GM21576 (cell line): Measurements from ENCODE around the gene PATE2.

Experiments
- ATAC-seq: cut with Tn5 transposase; IDR thresholded peaks from one replicate; pipeline ENCODE4 v1.9.1; 2021; ENCODE audit warnings: mild to moderate bottlenecking, moderate library complexity; ENCODE audit not compliant: unreplicated experiment

The PATE2 gene

DNA sequence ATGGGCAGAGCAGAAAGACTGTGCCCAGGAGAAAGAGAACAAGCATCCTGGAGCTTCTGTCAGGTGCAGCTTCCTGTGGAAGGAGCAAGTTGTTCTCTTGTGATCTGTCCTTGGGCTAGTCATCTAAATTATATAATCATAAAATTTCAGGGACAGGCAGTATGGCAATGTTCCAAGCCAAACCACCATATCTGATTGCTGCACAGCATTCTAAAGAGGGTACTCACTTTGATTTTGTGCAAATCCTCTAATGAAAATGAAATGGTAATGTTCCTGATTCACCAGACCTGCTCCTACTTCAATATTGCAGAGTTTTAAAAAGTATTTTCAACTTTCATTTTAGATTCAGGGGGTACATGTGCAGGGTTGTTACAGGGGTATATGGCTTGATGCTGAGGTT is at the start of gene PATE2:
PATE2 (minus strand) TSS at position 101 of the 400 bp plus-strand sequence; CDS start at position 46, 55 bp downstream.
- no peak for ATAC-seq

- ATAC-seq, result no peak
These were observed 29.3 kb upstream of the PATE2 start for GRCh38 chr11:125807909-125808308.

DNA sequence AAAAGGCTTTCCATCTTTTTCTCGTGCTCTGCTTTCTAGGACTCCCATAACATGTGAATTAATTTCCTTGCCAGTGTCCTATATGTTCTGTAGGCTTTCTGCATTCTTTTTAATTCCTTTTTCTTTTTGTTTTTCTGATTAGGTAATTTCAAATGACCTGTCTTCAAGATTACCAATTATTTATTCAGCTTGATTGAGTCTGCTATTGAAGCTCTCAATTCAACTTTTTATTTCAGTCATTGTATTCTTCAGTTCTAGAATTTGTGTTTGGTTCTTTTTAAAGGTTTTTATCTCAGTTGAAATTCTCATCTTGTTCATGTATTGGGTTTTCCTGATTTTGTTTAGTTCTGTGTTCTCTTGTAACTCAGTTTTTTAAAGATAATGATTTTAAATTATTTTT is 23.8 kb upstream of the PATE2 start:
- ATAC-seq, result no peak

DNA sequence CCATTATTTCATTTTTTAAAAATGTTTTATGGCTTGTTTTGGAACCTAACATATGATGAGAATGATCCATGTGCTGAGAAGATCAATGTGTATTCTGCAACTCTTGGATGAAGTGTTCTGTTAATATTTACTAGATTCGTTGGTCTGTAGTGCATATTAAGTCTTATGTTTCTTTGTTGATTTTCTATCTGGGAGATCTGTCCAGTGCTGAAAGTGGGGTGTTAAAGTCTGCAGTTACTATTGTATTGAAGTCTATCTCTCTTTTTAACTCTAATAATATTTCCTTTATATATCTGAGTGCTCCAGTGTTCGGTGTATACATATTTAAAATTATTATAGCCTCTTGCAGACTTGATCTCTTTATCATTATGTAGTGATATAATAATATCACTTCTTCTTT is 21.2 kb upstream of the PATE2 start:
- no peak for ATAC-seq

- ATAC-seq, result no peak
These were observed 19.0 kb upstream of the PATE2 start for GRCh38 chr11:125797641-125798040.

DNA sequence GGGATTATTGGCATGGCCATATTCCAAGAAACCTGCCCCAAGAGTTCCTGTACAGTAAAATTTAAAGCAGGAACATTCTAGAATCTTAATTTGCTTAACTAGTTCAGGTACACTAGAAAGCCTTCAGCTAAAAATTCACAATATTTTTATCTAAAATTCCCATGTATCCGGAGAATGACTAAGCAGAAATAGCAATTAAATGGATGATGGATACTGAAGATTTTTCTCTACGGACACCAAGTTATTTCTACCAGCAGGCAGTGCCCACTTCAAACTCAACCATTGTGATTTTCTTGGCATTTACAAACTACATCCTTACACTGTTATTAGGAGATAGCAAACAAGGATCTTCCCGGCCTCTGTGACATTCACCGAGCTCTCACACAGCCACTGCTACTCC is 12.2 kb upstream of the PATE2 start:
- no peak for ATAC-seq

DNA sequence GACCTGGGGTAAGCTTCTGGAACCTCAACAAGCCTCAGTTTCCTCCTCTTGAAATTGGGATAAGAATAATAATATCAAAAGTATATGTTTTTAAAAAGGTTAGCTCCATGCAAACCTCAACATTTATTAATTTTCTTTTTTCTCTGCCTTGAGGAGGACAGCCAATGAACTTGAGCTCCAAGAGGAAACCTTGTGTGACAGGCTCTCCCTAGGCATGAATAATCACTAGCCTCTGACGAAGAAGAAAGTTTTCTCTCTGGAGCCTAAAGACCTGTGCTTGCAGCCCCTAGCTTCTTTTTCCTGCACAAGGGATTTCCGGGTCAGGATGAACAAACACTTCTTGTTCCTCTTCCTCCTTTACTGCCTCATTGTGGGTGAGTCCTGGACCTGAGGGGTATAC is 9.2 kb upstream of the PATE2 start, which contains the start of gene PATE3:
PATE3 (plus strand) TSS at position 301 of the 400 bp plus-strand sequence; CDS start at position 326, 25 bp downstream.
- ATAC-seq, result no peak

- no peak for ATAC-seq
These were observed 6.0 kb upstream of the PATE2 start for GRCh38 chr11:125784678-125785077.

DNA sequence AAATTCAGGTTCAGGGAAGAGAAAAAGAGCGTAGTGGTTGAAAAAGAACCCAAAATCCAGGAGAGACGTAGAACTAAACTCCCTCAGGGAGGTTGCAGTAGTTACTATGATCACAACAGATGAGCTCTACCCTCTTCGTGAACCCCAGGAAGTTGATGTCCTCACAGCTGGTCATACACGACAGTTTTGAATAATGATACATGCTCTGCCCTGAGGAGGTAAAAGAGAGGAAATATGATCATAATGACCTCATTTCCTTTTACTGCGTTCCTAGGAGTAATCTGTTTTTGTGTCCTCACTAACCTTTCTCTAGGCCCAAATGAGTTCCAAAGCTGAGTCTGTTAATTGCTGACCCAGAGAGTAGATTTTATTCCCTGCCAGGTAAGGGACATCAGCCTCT is 1.3 kb downstream of the PATE2 start:
- no peak for ATAC-seq

DNA sequence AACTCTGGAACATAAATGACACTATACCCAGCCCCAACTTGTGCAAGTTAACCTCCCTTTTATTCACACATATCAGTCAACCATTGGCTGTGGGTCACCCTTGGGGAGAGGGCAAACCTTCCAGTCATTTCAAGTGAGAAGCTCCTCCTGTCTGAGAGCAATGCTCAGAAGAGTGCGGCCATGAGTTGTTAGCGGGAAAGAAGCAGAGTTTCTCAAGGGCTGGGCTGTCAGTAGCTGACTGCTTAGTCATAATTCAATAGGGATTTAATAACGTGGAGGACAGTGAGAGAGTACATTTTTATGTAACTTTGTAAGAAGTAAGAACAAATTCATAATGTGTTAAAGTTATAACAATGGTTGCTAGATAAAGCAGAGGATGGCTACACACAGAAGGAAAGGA is 5.1 kb downstream of the PATE2 start:
- ATAC-seq, result no peak

DNA sequence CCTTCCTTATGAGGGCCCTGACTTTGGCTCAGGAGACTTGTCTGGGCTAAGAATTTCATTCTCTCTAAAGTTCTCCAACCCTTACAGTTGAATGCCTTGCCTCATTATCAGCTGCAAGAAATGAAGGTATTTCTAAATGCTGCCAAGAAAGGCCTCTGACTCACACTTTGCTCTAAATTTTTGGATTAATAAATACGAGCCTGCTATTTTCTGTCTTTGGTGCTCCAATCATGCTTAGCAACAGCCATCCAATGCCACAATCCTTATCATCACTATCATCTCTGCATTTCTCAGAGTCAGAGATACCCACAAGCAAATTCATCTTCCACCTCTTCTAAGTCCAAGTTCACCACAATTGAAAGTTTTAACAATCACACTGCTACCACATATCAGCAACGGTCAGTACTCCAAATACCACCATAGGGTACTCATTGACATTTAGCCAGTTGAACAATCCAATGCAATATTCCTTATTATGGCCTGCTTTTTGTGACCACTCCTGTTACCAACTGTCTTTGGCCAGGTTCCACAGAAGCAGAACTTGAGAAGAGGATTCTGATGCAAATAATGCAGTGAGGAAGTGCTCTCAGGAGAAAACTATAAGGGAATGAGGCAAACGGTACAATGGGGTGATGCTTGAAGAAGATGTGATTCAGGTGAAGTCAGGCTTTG is 5.7 kb downstream of the PATE2 start:
- ATAC-seq, result no peak

DNA sequence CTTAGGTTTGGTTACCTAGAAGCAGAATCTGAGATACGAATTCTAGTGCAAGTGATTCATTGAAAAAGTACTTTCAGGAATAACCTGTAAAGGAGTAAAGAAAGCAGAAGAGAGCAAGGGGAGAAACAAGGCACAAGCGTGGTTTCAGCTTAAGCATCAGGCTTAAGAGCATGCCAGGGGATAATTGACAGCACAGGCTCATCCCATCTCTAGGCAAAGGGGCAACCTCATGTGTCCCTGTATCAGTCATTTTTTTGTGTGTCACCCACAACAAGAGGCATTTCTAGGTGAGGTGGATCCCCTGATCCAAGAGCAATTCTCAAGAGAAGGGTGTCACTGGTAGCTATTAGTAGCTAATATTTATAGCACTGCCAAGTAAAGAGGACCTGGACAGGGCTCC is 8.0 kb downstream of the PATE2 start:
- no peak for ATAC-seq

DNA sequence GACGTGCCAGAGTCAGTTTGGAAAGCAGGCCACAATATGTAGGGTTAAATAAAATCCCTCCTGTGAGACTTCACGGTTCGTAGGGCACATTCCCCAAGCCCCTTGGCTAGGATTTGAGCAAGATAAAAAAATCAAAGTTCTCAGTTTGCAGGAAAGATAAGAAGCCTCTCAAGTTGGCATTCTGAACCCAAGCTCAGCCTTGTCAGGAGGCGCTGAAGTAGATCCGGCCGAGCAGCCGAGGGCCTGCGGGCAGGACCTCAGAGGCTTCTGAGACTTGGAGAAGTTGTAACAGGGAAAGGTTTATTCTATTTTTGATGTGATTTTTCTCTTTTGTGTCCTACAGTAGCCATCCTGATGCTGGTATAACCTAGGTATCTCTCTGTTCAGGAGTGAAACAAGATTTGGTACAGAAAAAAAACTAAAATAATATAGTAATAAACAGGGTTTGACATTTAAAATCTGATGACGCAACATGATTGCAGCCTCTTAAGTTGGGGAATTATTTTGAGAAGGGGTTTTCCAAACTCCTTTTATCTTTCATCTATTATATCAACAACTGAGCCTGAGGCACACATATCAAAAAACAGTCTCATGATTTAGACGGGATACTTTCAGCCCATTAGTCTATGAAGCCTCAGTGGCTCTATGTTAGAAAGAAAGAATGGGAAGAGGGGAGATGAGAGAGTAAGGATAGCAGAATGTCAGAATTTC is 10.1 kb downstream of the PATE2 start:
- no peak for ATAC-seq

DNA sequence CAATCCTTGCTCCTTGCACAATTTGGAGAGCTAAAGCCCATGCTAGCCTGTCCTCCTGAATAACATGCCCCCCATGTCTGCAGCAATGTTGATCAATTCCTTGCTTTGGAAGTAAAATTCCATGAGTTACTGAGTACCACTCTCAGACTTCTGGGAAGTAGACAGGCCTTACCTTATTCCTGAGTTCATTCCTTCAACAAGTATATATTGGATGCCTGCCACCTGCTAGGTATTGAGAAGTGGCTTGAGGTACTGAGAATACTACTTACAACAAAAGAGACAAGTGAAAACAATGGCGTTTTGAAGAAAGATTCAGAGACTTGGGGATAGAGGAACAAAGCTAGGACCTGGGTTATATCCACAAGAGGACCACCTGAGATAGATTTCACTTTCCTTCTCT is 12.4 kb downstream of the PATE2 start:
- no peak for ATAC-seq

DNA sequence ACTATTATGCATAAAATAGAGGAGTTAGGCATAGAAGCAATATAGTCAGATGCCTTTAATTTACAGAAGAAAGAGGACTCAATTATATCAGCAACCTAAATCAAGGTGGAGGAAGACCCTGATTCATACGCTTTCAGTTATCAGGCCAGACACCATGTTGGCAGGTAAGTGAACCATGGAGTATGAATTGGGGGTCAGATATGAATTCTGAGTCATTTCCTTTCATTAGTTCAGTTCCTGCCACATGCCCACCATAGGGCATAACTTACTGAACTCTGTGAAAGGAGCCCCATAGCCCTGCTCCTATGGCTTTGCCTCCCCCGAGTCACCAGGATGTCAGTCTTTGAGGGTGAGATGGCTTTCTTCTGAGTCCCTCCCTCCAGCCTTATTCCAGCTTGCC is 15.1 kb downstream of the PATE2 start:
- no peak for ATAC-seq

- ATAC-seq, result no peak
These were observed 16.2 kb downstream of the PATE2 start for GRCh38 chr11:125762445-125762844.

GRCh38 chr11:125756050-125756449 is 22.6 kb downstream of the PATE2 start:
- no peak for ATAC-seq

DNA sequence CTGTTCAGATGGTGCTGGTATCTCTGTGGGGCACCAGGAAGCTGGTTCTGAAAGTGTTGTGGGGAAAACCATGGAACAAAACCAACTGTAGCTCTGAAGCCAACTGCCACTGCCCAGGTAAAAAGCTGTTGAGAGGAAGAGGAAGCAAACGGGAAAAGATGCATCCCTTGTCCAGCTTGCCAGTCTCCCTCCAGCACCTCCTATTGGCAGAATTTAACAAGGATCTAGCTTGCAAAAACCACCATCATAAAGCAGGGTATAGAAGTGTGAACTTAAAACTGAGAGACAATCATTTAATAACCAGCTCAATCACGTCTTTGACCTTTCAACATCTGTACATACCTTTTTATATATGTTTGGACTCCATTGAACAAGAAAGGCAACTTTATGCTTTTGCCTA is 28.0 kb downstream of the PATE2 start:
- ATAC-seq, result no peak

DNA sequence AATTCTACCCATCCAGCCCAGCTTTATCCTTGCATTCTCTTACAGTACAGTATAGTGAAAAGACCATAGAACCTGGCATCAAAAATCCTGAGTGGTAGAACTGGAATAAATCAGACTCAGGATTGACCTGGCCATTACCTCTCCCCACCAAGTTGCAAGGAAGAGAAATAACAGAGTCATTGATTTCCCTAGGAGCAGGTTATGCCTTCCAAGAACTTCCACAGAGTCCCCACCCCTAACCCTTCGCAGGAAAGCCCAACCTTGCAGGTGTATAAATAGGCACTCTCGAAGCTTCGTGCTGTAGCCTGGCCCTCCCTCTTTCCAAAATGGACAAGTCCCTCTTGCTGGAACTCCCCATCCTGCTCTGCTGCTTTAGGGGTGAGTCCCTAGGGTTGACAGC is 32.6 kb downstream of the PATE2 start, which contains the start of gene PATE1:
PATE1 (plus strand) TSS at position 301 of the 400 bp plus-strand sequence; CDS start at position 327, 26 bp downstream.
- no peak for ATAC-seq

DNA sequence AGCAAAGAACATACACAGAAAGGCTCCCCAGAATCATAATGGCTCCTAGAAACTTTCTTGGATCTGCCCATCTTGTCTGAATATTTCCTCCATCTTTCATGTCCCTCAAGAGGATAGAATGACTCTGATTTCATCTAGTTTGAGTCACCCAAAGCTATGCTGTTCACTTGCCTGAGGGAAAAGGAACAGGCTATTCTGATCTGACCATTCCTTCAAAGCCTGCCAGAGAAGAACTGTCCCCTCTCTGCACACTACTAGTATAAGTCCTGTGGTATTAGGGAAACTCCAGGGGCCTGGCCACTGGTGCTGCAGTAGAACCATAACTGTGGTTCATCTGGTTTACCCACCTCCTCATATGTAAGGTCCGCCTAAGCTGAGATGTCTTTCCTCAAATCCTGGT is 34.9 kb downstream of the PATE2 start:
- no peak for ATAC-seq

- no peak for ATAC-seq
These were observed 38.0 kb downstream of the PATE2 start for GRCh38 chr11:125740617-125741016.

DNA sequence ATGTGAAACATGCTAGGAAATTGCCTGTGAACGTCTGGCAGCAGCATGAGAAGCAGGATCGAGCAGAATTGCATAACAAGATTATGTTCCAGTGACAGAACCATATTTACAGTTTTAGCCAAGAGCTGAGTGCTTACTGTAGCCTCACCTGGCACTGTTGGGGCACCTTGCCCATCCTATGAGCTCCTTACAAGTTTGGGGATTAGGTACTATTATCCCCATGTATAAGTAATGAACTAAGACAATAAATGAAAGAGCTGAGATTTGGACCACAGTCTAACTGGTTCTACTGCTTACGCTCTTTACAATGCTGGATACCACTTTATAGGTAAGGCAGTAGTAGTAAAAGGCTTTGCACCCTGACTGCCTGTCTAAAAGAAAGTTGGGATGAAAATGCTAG is 49.7 kb downstream of the PATE2 start:
- no peak for ATAC-seq
